Measurements from ENCODE around the gene TMEM258. TPM values are rescaled to one million over a fixed set of nuclear protein-coding genes. Genes with fewer than 3 reads are reported as not detected.

Gene TMEM258
- total and polyA plus RNA-seq, 10 of the 15 experiments (the other 5 are each of a cell fraction or from before 2014, with no cell fraction given), result 160 to 840 (median 326) TPM

MicroRNAs encoded within 50 kb of the gene (microRNA counts, 767-probe panel; counts per million panel counts)
- microRNA hsa-miR-1908 (1,438 counts per million, percentile 53 among the panel's probes with 10 or more counts), microRNA hsa-miR-611 (55.3 counts per million)

Other genes with a start within 250 kb of the TMEM258 start
Only the 7 nearest of the 10 such genes appear.
- gene DAGLA, start 112.2 kb downstream of the TMEM258 start, total RNA-seq (2014; rRNA removed), result not detected in 2 replicates
- not detected in 2 replicates for gene DAGLA, start 112.2 kb downstream of the TMEM258 start, total RNA-seq (2014; rRNA removed; fragmentation: Illumina TruSeq; extraction: Trizol)
- gene DAGLA, start 112.2 kb downstream of the TMEM258 start, total RNA-seq (2021), result 0.05 TPM in 1 of 2 replicates, not detected in the other
- gene DAGLA, start 112.2 kb downstream of the TMEM258 start, polyA plus RNA-seq (2011; rRNA removed), result not detected in 2 replicates
- not detected in 2 replicates for gene DAGLA, start 112.2 kb downstream of the TMEM258 start, polyA plus RNA-seq (2014; fragmentation: Illumina TruSeq; extraction: Trizol)
- gene DAGLA, start 112.2 kb downstream of the TMEM258 start, polyA plus RNA-seq (2014; fragmentation: Nextera tagmentation; extraction: Ambion mirVana), result not detected
- not detected in 2 replicates for gene DAGLA, start 112.2 kb downstream of the TMEM258 start, polyA plus RNA-seq (2014; rRNA removed)
- gene DAGLA, start 112.2 kb downstream of the TMEM258 start, polyA plus RNA-seq (2016; fragmentation: Nextera tagmentation; extraction: Ambion mirVana), result not detected
- gene MYRF, start 40.0 kb downstream of the TMEM258 start, total RNA-seq (2014; rRNA removed), result 1.0 and 1.1 TPM in 2 replicates
- gene MYRF, start 40.0 kb downstream of the TMEM258 start, total RNA-seq (2014; rRNA removed; fragmentation: Illumina TruSeq; extraction: Trizol), result 0.27 and 0.60 TPM in 2 replicates
- gene MYRF, start 40.0 kb downstream of the TMEM258 start, total RNA-seq (2021), result 2.0 and 3.1 TPM in 2 replicates
- 9.6 and 15.6 TPM in 2 replicates for gene MYRF, start 40.0 kb downstream of the TMEM258 start, polyA plus RNA-seq (2011; rRNA removed)
- 0.93 and 1.2 TPM in 2 replicates for gene MYRF, start 40.0 kb downstream of the TMEM258 start, polyA plus RNA-seq (2014; fragmentation: Illumina TruSeq; extraction: Trizol)
- gene MYRF, start 40.0 kb downstream of the TMEM258 start, polyA plus RNA-seq (2014; fragmentation: Nextera tagmentation; extraction: Ambion mirVana), result under 1 TPM; 0.33 to 0.55 TPM
- 1.7 TPM in 2 replicates for gene MYRF, start 40.0 kb downstream of the TMEM258 start, polyA plus RNA-seq (2014; rRNA removed)
- under 1 TPM; 0.50 to 0.64 TPM for gene MYRF, start 40.0 kb downstream of the TMEM258 start, polyA plus RNA-seq (2016; fragmentation: Nextera tagmentation; extraction: Ambion mirVana)
- gene FEN1, start 312 bp upstream of the TMEM258 start, total RNA-seq (2014; rRNA removed), result 136 TPM in 2 replicates
- 117 and 135 TPM in 2 replicates for gene FEN1, start 312 bp upstream of the TMEM258 start, total RNA-seq (2014; rRNA removed; fragmentation: Illumina TruSeq; extraction: Trizol)
- 127 and 129 TPM in 2 replicates for gene FEN1, start 312 bp upstream of the TMEM258 start, total RNA-seq (2021)
- gene FEN1, start 312 bp upstream of the TMEM258 start, polyA plus RNA-seq (2011; rRNA removed), result 94.3 and 94.4 TPM in 2 replicates
- 92.7 and 120 TPM in 2 replicates for gene FEN1, start 312 bp upstream of the TMEM258 start, polyA plus RNA-seq (2014; fragmentation: Illumina TruSeq; extraction: Trizol)
- gene FEN1, start 312 bp upstream of the TMEM258 start, polyA plus RNA-seq (2014; fragmentation: Nextera tagmentation; extraction: Ambion mirVana), result 10 to 100 TPM; 54.8 to 99.9 TPM
- gene FEN1, start 312 bp upstream of the TMEM258 start, polyA plus RNA-seq (2014; rRNA removed), result 110 and 130 TPM in 2 replicates
- 100 to 1,000 TPM; 281 to 282 TPM for gene FEN1, start 312 bp upstream of the TMEM258 start, polyA plus RNA-seq (2016; fragmentation: Nextera tagmentation; extraction: Ambion mirVana)
- 38.9 and 44.1 TPM in 2 replicates for gene FADS1, start 24.4 kb upstream of the TMEM258 start, total RNA-seq (2014; rRNA removed)
- gene FADS1, start 24.4 kb upstream of the TMEM258 start, total RNA-seq (2014; rRNA removed; fragmentation: Illumina TruSeq; extraction: Trizol), result 37.5 and 42.3 TPM in 2 replicates
- 45.5 and 49.2 TPM in 2 replicates for gene FADS1, start 24.4 kb upstream of the TMEM258 start, total RNA-seq (2021)
- gene FADS1, start 24.4 kb upstream of the TMEM258 start, polyA plus RNA-seq (2011; rRNA removed), result 69.1 and 73.9 TPM in 2 replicates
- 39.1 and 47.2 TPM in 2 replicates for gene FADS1, start 24.4 kb upstream of the TMEM258 start, polyA plus RNA-seq (2014; fragmentation: Illumina TruSeq; extraction: Trizol)
- gene FADS1, start 24.4 kb upstream of the TMEM258 start, polyA plus RNA-seq (2014; fragmentation: Nextera tagmentation; extraction: Ambion mirVana), result 10 to 100 TPM in 1 of 2 experiments, 1 to 10 TPM in 1; 8.8 to 14.6 TPM
- gene FADS1, start 24.4 kb upstream of the TMEM258 start, polyA plus RNA-seq (2014; rRNA removed), result 32.7 and 34.6 TPM in 2 replicates
- 10 to 100 TPM; 47.7 to 49.5 TPM for gene FADS1, start 24.4 kb upstream of the TMEM258 start, polyA plus RNA-seq (2016; fragmentation: Nextera tagmentation; extraction: Ambion mirVana)
- 156 and 158 TPM in 2 replicates for gene FADS2, start 35.7 kb upstream of the TMEM258 start, total RNA-seq (2014; rRNA removed)
- 142 and 152 TPM in 2 replicates for gene FADS2, start 35.7 kb upstream of the TMEM258 start, total RNA-seq (2014; rRNA removed; fragmentation: Illumina TruSeq; extraction: Trizol)
- gene FADS2, start 35.7 kb upstream of the TMEM258 start, total RNA-seq (2021), result 294 and 315 TPM in 2 replicates
- 165 and 313 TPM in 2 replicates for gene FADS2, start 35.7 kb upstream of the TMEM258 start, polyA plus RNA-seq (2011; rRNA removed)
- 312 and 333 TPM in 2 replicates for gene FADS2, start 35.7 kb upstream of the TMEM258 start, polyA plus RNA-seq (2014; fragmentation: Illumina TruSeq; extraction: Trizol)
- gene FADS2, start 35.7 kb upstream of the TMEM258 start, polyA plus RNA-seq (2014; fragmentation: Nextera tagmentation; extraction: Ambion mirVana), result 1 to 10 TPM; 3.3 to 6.4 TPM
- gene FADS2, start 35.7 kb upstream of the TMEM258 start, polyA plus RNA-seq (2014; rRNA removed), result 188 and 204 TPM in 2 replicates
- 10 to 100 TPM; 92.1 to 92.7 TPM for gene FADS2, start 35.7 kb upstream of the TMEM258 start, polyA plus RNA-seq (2016; fragmentation: Nextera tagmentation; extraction: Ambion mirVana)
- gene FADS3, start 98.9 kb upstream of the TMEM258 start, total RNA-seq (2014; rRNA removed), result 7.2 and 9.3 TPM in 2 replicates
- 2.3 and 3.2 TPM in 2 replicates for gene FADS3, start 98.9 kb upstream of the TMEM258 start, total RNA-seq (2014; rRNA removed; fragmentation: Illumina TruSeq; extraction: Trizol)
- 5.7 and 7.7 TPM in 2 replicates for gene FADS3, start 98.9 kb upstream of the TMEM258 start, total RNA-seq (2021)
- gene FADS3, start 98.9 kb upstream of the TMEM258 start, polyA plus RNA-seq (2011; rRNA removed), result 3.9 and 7.5 TPM in 2 replicates
- gene FADS3, start 98.9 kb upstream of the TMEM258 start, polyA plus RNA-seq (2014; fragmentation: Illumina TruSeq; extraction: Trizol), result 2.3 and 4.2 TPM in 2 replicates
- gene FADS3, start 98.9 kb upstream of the TMEM258 start, polyA plus RNA-seq (2014; fragmentation: Nextera tagmentation; extraction: Ambion mirVana), result under 1 TPM; 0.23 to 0.44 TPM
- gene FADS3, start 98.9 kb upstream of the TMEM258 start, polyA plus RNA-seq (2014; rRNA removed), result 6.8 and 8.1 TPM in 2 replicates
- 1 to 10 TPM; 1.4 to 4.2 TPM for gene FADS3, start 98.9 kb upstream of the TMEM258 start, polyA plus RNA-seq (2016; fragmentation: Nextera tagmentation; extraction: Ambion mirVana)
- not detected in 2 replicates for gene RAB3IL1, start 125.0 kb upstream of the TMEM258 start, total RNA-seq (2014; rRNA removed)
- not detected in 2 replicates for gene RAB3IL1, start 125.0 kb upstream of the TMEM258 start, total RNA-seq (2014; rRNA removed; fragmentation: Illumina TruSeq; extraction: Trizol)
- 0.11 TPM in 1 of 2 replicates, not detected in the other for gene RAB3IL1, start 125.0 kb upstream of the TMEM258 start, total RNA-seq (2021)
- gene RAB3IL1, start 125.0 kb upstream of the TMEM258 start, polyA plus RNA-seq (2011; rRNA removed), result not detected in 2 replicates
- not detected in 2 replicates for gene RAB3IL1, start 125.0 kb upstream of the TMEM258 start, polyA plus RNA-seq (2014; fragmentation: Illumina TruSeq; extraction: Trizol)
- gene RAB3IL1, start 125.0 kb upstream of the TMEM258 start, polyA plus RNA-seq (2014; fragmentation: Nextera tagmentation; extraction: Ambion mirVana), result not detected
- gene RAB3IL1, start 125.0 kb upstream of the TMEM258 start, polyA plus RNA-seq (2014; rRNA removed), result 0.04 TPM in 1 of 2 replicates, not detected in the other
- not detected for gene RAB3IL1, start 125.0 kb upstream of the TMEM258 start, polyA plus RNA-seq (2016; fragmentation: Nextera tagmentation; extraction: Ambion mirVana)

Data from GM12878 (cell line).